ENCODE data around the gene MRE11. TPM values are rescaled to one million over a fixed set of nuclear protein-coding genes. Genes with fewer than 3 reads are reported as not detected.

Gene MRE11
- total and polyA plus RNA-seq, 2 donors (not counting 1 experiment from before 2014, with no cell fraction given) = 5.7 to 53.5 TPM

DNA sequence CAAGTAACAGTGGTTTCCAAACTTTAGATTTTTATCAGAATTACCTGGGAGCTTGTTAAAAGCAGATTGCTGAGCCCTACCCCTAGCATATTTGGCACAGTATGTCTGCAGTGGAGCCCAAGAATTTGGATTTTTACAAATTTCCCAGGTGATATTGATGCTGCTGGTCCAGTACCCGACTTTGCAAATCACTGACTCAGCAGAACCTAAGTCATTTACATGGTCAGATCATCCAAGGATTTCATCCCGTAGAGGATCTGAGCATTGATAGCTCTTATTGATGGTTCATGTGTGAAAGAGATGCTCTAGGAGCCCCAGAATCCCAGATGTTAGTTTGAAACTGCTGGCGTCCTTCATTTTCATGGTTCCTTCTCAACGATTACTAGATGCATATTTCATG lies 24.7 kb upstream of the MRE11 start:
- CTCF ChIA-PET = interaction anchor here (0.6 to 2.9 kb wide), 7 partner anchors 12 to 623 kb away, joined by 3 to 16 read pairs (median 4); no protein-coding TSS in a partner anchor
- intact Hi-C loops (cut with micrococcal nuclease) = no loop called here

DNA sequence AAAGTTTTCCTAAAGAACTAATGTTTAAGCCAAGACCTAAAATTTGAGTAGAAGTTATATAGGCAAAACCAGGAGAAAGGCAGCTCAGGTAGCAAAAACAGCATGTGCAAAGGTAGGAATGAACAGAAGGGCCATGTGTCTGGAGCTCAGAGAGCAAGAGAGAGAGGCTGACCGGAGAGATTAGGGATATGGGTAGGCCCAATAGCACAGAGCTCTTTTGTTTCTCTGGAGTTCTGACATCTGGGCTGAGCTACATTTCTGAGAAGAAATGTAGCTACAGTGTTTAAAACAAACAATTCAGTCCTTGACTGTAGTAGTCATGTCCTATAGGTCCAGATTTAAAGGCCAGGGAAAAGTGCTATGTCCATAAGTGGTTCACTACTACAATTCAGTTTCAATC lies 23.1 kb upstream of the MRE11 start:
- CTCF ChIA-PET = interaction anchor here (0.9 to 1.4 kb wide), 8 partner anchors 10 to 1910 kb away, joined by 3 to 13 read pairs (median 4); partner anchors contain the start of gene FUT4
- no peak for ATAC-seq (ENCODE audit: low read depth)
- no peak overlapping the region for H3K9ac ChIP-seq (ENCODE audit: low read length)
- TF ChIP-seq, protein P1, sequence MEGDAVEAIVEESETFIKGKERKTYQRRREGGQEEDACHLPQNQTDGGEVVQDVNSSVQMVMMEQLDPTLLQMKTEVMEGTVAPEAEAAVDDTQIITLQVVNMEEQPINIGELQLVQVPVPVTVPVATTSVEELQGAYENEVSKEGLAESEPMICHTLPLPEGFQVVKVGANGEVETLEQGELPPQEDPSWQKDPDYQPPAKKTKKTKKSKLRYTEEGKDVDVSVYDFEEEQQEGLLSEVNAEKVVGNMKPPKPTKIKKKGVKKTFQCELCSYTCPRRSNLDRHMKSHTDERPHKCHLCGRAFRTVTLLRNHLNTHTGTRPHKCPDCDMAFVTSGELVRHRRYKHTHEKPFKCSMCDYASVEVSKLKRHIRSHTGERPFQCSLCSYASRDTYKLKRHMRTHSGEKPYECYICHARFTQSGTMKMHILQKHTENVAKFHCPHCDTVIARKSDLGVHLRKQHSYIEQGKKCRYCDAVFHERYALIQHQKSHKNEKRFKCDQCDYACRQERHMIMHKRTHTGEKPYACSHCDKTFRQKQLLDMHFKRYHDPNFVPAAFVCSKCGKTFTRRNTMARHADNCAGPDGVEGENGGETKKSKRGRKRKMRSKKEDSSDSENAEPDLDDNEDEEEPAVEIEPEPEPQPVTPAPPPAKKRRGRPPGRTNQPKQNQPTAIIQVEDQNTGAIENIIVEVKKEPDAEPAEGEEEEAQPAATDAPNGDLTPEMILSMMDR (IDR thresholded peaks at IDR 0.05) = no peak
- TF ChIP-seq EZH2 (IDR thresholded peaks at IDR 0.05; ENCODE audit: borderline replicate concordance, insufficient read depth, low read depth, low read length, poor library complexity, severe bottlenecking) = no peak
- H4K20me1 ChIP-seq (ENCODE audit: control insufficient read depth, insufficient read depth, low read length, poor library complexity, severe bottlenecking) = no peaks in the 10 kb centered on the region
- H3K79me2 ChIP-seq (ENCODE audit: control insufficient read depth, insufficient read depth, low read length) = no peaks in the 10 kb centered on the region
- 43% methylated on average over 1 of the region's 1 CpG for WGBS (ENCODE audit: insufficient coverage)
- peaks cover 0 to 22% (median 10%) of the 10 kb centered on the region in 4 experiments for H3K27me3 ChIP-seq (replicated peaks in 1 of 4; ENCODE audit: control extremely low read depth in 1 of 4, control insufficient read depth in 3 of 4, insufficient read depth in 4 of 4, low read length in 3 of 4)
- peaks cover 11% of the 10 kb centered on the region in 2 donors for H3K4me1 ChIP-seq (ENCODE audit: control insufficient read depth in 2 of 2, insufficient read depth in 2 of 2, low read length in 2 of 2)
- intact Hi-C loops (cut with micrococcal nuclease) = no loop called here
- no peaks in the 10 kb centered on the region for H3K9me3 ChIP-seq (ENCODE audit: control extremely low read depth in 1 of 3, control insufficient read depth in 2 of 3, insufficient read depth in 1 of 3, low read length in 2 of 3)
- Mint-ChIP-seq H3K27ac (no peak overlapping the region), H3K4me3 (no peak overlapping the region), H3K9me3 (ENCODE audit: insufficient read depth) (no peaks in the 10 kb centered on the region), H3K27me3 (peaks cover 42% of the 10 kb centered on the region), H3K4me1 (peaks cover 15% of the 10 kb centered on the region)
- H3K27ac ChIP-seq (ENCODE audit: low read length in 2 of 2) = no peak overlapping the region
- no peak overlapping the region for H3K4me2 ChIP-seq (replicated peaks; ENCODE audit: low read depth, low read length, poor library complexity, severe bottlenecking)
- no peak overlapping the region for H2AFZ ChIP-seq (ENCODE audit: insufficient read depth, low read depth, low read length, poor library complexity, severe bottlenecking)
- no peak for DNase-seq
- no peaks in the 10 kb centered on the region for H3K36me3 ChIP-seq (replicated peaks in 1 of 2; ENCODE audit: control extremely low read depth in 1 of 2, control insufficient read depth in 1 of 2, extremely low read depth in 1 of 2, insufficient read depth in 2 of 2, low read length in 1 of 2)
- H3K4me3 ChIP-seq (ENCODE audit: control extremely low read depth in 1 of 5, extremely low read depth in 1 of 5, insufficient read depth in 1 of 5, low read depth in 2 of 5, low read length in 4 of 5) = no peak overlapping the region
- POLR2A ChIA-PET = no interaction called here

More for the DNA sequence above, 24.7 kb upstream of the MRE11 start:
- no peak overlapping the region for H3K4me3 Mint-ChIP-seq
- Histone ChIP-seq H3K9ac (ENCODE audit: low read length) (no peak overlapping the region), H3K79me2 (ENCODE audit: control insufficient read depth, insufficient read depth, low read length) (no peaks in the 10 kb centered on the region), H3K4me2 (replicated peaks; ENCODE audit: low read depth, low read length, poor library complexity, severe bottlenecking) (no peak overlapping the region), H3K36me3 (replicated peaks in 1 of 2; ENCODE audit: control extremely low read depth in 1 of 2, control insufficient read depth in 1 of 2, extremely low read depth in 1 of 2, insufficient read depth in 2 of 2, low read length in 1 of 2) (no peaks in the 10 kb centered on the region), H3K4me3 (ENCODE audit: control extremely low read depth in 1 of 5, extremely low read depth in 1 of 5, insufficient read depth in 1 of 5, low read depth in 2 of 5, low read length in 4 of 5) (no peak overlapping the region), H4K20me1 (ENCODE audit: control insufficient read depth, insufficient read depth, low read length, poor library complexity, severe bottlenecking) (no peaks in the 10 kb centered on the region), H3K27me3 (replicated peaks in 1 of 4; ENCODE audit: control extremely low read depth in 1 of 4, control insufficient read depth in 3 of 4, insufficient read depth in 4 of 4, low read length in 3 of 4) (peaks cover 0 to 8% (median 3%) of the 10 kb centered on the region in 4 experiments), H3K4me1 (ENCODE audit: control insufficient read depth in 2 of 2, insufficient read depth in 2 of 2, low read length in 2 of 2) (no peaks in the 10 kb centered on the region), H2AFZ (ENCODE audit: insufficient read depth, low read depth, low read length, poor library complexity, severe bottlenecking) (no peak overlapping the region), H3K9me3 (ENCODE audit: control extremely low read depth in 1 of 3, control insufficient read depth in 2 of 3, insufficient read depth in 1 of 3, low read length in 2 of 3) (no peaks in the 10 kb centered on the region), H3K27ac (ENCODE audit: low read length in 2 of 2) (no peak overlapping the region)
- no CpG with 5 or more reads among the region's 4 CpGs for WGBS (ENCODE audit: insufficient coverage)
- TF ChIP-seq, protein P1 (IDR thresholded peaks at IDR 0.05) = no peak
- no peak overlapping the region for H3K27ac Mint-ChIP-seq
- no peaks in the 10 kb centered on the region for H3K4me1 Mint-ChIP-seq
- H3K27me3 Mint-ChIP-seq = peaks cover 32% of the 10 kb centered on the region
- H3K9me3 Mint-ChIP-seq (ENCODE audit: insufficient read depth) = no peaks in the 10 kb centered on the region
- ATAC-seq (ENCODE audit: low read depth) = no peak
- POLR2A ChIA-PET = no interaction called here
- no peak for DNase-seq

Measured in B cell (primary cell).